HAP-1 (cell line): ENCODE measurements around the gene DPYSL4.

Source experiments
- DNase-seq, 2 experiments: peaks; one replicate each; pipeline ENCODE4 v3.0.0-alpha.2; 2016 to 2020; ENCODE audit warnings: low spot score in 2 of 2
- H3K27me3 ChIP-seq: fragments of 250-450 bp; sonication (Bioruptor Pico); 2 replicates; pipeline ENCODE4 v1.5.1; 2020; ENCODE audit warnings: low read depth, mild to moderate bottlenecking, moderate library complexity
- H3K36me3 ChIP-seq: fragments of 250-450 bp; sonication (Bioruptor Pico); replicated peaks from 2 replicates; pipeline ENCODE4 v1.5.1; 2020; ENCODE audit warnings: mild to moderate bottlenecking
- H3K4me1 ChIP-seq: fragments of 250-450 bp; sonication (Bioruptor Pico); 2 replicates; pipeline ENCODE4 v1.5.1; 2020; ENCODE audit warnings: mild to moderate bottlenecking
- H3K4me3 ChIP-seq: fragments of 250-450 bp; sonication (Bioruptor Pico); 2 replicates; pipeline ENCODE4 v1.5.1; 2020; ENCODE audit warnings: mild to moderate bottlenecking, moderate library complexity
- H3K9me3 ChIP-seq: fragments of 250-450 bp; sonication (Bioruptor Pico); 2 replicates; pipeline ENCODE4 v1.5.1; 2020; ENCODE audit warnings: mild to moderate bottlenecking, moderate library complexity
- in situ Hi-C: fragments of 300-500 bp; cut with MboI; formaldehyde crosslinking; loops from 3 replicates; pipeline ENCODE4 v1.14.3; 2020; ENCODE audit warnings: low sequenced_read_pairs, inconsistent platforms, mixed read lengths

Gene DPYSL4

GRCh38 chr10:132163826-132164515, 22.8 kb upstream of the DPYSL4 start:
- no peak for DNase-seq
- in situ Hi-C loops = no loop called here
- no peaks in the 10 kb centered on the region for H3K4me1 ChIP-seq
- H3K36me3 ChIP-seq = no peaks in the 10 kb centered on the region
- H3K4me3 ChIP-seq = no peak overlapping the region
- H3K9me3 ChIP-seq = no peaks in the 10 kb centered on the region
- no peaks in the 10 kb centered on the region for H3K27me3 ChIP-seq

- Histone ChIP-seq H3K4me1 (no peaks in the 10 kb centered on the region), H3K27me3 (no peaks in the 10 kb centered on the region), H3K36me3 (no peaks in the 10 kb centered on the region), H3K9me3 (no peaks in the 10 kb centered on the region), H3K4me3 (no peak overlapping the region)
- DNase-seq = no peak
- in situ Hi-C loops = no loop called here
These were observed 21.9 kb upstream of the DPYSL4 start for GRCh38 chr10:132164761-132165278.

GRCh38 chr10:132165416-132165980, 21.2 kb upstream of the DPYSL4 start:
- Histone ChIP-seq H3K36me3 (no peaks in the 10 kb centered on the region), H3K27me3 (no peaks in the 10 kb centered on the region), H3K9me3 (no peaks in the 10 kb centered on the region), H3K4me1 (no peaks in the 10 kb centered on the region), H3K4me3 (no peak overlapping the region)
- in situ Hi-C loops = no loop called here
- DNase-seq = no peak

DNA sequence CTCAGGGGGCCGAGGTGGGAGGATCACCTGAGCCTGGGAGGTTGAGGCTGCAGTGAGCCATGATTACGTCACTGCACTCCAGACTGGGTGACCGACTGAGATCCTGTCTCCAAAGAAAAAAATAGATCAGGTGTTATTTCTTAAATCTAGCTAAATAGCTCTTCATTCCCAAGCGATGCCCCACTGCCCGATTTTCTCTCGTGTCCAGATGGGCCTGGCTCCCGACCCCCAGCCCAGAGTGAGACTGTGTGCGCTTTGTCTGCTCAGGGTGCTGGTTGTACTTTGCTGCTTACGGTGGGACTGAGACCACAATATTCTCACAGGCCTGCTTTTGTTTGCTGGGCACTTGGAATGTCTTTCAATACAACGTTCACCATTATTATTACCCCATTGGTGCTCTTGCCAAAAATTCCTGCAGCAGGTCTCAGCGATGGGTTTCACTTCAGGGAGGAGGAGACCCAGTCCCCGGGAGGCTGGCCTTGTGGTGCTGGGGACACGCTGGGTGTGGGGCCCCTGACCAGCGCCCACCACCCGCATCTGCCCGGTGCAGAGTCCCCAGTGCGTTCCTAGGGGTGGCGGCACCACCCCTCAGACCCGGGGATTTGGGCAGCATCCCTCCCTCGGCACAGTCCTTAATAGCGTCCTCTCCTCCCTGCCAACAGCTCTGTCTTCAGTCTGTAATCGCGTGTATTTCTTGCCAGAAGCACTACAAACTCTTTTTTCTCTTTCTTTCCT, 20.4 kb upstream of the DPYSL4 start:
- DNase-seq = no peak
- H3K4me3 ChIP-seq = no peak overlapping the region
- in situ Hi-C loops = no loop called here
- no peaks in the 10 kb centered on the region for H3K4me1 ChIP-seq
- H3K9me3 ChIP-seq = no peaks in the 10 kb centered on the region
- no peaks in the 10 kb centered on the region for H3K36me3 ChIP-seq
- H3K27me3 ChIP-seq = no peaks in the 10 kb centered on the region

GRCh38 chr10:132167041-132167674, 19.6 kb upstream of the DPYSL4 start:
- in situ Hi-C loops = no loop called here
- no peak for DNase-seq
- Histone ChIP-seq H3K36me3 (no peaks in the 10 kb centered on the region), H3K9me3 (no peaks in the 10 kb centered on the region), H3K4me3 (no peak overlapping the region), H3K4me1 (no peaks in the 10 kb centered on the region), H3K27me3 (no peaks in the 10 kb centered on the region)

GRCh38 chr10:132167976-132168375, 18.8 kb upstream of the DPYSL4 start:
- in situ Hi-C loops = no loop called here

GRCh38 chr10:132168571-132169030, 18.1 kb upstream of the DPYSL4 start:
- Histone ChIP-seq H3K4me3 (no peak overlapping the region), H3K9me3 (no peaks in the 10 kb centered on the region), H3K4me1 (no peaks in the 10 kb centered on the region), H3K36me3 (no peaks in the 10 kb centered on the region), H3K27me3 (no peaks in the 10 kb centered on the region)
- in situ Hi-C loops = no loop called here
- no peak for DNase-seq

More at GRCh38 chr10:132167976-132168375, 18.8 kb upstream of the DPYSL4 start:
- Histone ChIP-seq H3K36me3 (no peaks in the 10 kb centered on the region), H3K27me3 (no peaks in the 10 kb centered on the region), H3K9me3 (no peaks in the 10 kb centered on the region), H3K4me1 (no peaks in the 10 kb centered on the region), H3K4me3 (no peak overlapping the region)
- DNase-seq = no peak

DNA sequence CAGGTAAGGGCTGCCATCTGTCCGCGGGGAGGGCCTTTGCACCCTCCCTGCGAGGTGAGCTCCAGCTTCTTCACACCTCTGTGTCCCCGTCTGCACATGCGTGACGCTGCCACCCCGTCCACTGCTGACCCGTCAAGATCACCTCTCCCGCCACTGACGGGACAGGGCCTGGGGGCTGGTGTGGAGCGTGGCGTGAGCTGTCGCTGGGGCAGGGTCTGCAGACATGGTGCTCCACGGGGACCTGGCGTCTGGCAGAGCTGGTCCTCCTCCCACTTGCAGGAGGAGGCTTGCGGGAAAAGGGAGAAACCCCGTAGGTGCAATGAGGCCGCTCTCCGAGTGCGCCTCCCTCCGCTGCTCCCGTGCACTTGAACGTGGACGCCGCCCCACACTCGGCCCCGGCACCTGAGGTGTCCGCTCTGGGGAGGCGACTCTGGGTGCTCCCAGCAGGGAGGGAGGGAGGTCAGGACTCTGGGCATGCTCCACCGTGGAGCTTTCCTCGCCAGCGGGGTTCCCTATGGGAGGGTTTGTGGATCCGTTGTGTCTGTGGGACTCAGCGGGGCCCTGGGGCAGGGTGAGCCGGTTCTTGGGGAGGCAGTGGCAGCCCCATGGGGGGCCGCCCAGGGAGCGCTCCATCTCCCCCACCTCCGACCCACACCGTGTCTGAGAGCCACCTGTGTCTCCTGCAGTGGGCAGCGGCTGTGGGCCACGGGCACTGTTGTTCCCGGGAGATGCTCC, 17.6 kb upstream of the DPYSL4 start:
- no peaks in the 10 kb centered on the region for H3K36me3 ChIP-seq
- DNase-seq = no peak
- H3K27me3 ChIP-seq = no peaks in the 10 kb centered on the region
- in situ Hi-C loops = no loop called here
- no peaks in the 10 kb centered on the region for H3K9me3 ChIP-seq
- H3K4me1 ChIP-seq = no peaks in the 10 kb centered on the region
- no peak overlapping the region for H3K4me3 ChIP-seq

DNA sequence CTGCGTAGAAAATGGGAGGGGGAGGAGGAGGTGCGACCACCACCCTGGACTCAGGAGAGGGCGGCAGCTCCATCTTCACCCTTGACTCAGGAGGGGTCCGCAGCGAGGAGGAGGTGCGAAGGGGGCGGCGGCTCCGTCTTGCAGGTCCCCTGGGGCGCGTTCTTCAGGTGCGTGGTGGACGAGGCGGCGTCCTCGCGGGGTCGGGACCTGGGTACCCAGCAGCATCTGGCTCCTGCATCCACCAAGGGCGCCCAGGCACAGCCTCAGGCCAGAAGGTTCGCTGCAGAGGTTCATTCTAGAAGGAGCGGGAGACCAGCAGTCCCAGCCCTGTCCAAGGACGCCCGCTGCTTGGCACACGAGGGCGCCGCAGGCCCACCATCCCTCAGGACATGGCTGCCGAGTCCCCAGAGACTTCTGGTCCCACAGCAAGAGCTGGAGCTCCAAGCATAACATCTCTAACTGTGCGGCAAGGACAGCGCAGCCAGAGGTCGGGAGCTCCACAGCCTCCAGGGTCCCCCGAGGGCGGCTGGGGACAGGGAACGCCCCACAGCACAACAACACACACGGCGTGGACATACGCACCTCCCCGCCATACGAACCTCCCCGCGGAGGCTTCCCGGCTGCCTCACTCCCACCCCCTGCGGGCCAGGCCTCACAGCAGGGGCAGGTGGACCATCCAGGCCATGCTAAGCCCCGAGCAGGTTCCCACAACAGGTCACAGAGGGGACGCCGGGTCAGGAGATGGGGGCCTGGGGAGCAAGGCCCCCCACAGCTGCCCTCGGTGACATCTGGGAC, 16.8 kb upstream of the DPYSL4 start:
- no peak for DNase-seq
- H3K9me3 ChIP-seq = no peaks in the 10 kb centered on the region
- no peaks in the 10 kb centered on the region for H3K4me1 ChIP-seq
- in situ Hi-C loops = no loop called here
- no peaks in the 10 kb centered on the region for H3K27me3 ChIP-seq
- H3K36me3 ChIP-seq = no peaks in the 10 kb centered on the region
- H3K4me3 ChIP-seq = no peak overlapping the region

GRCh38 chr10:132170561-132171361, 16.0 kb upstream of the DPYSL4 start:
- no peak for DNase-seq
- Histone ChIP-seq H3K36me3 (no peaks in the 10 kb centered on the region), H3K27me3 (no peaks in the 10 kb centered on the region), H3K9me3 (no peaks in the 10 kb centered on the region), H3K4me1 (no peaks in the 10 kb centered on the region), H3K4me3 (no peak overlapping the region)
- in situ Hi-C loops = no loop called here

DNA sequence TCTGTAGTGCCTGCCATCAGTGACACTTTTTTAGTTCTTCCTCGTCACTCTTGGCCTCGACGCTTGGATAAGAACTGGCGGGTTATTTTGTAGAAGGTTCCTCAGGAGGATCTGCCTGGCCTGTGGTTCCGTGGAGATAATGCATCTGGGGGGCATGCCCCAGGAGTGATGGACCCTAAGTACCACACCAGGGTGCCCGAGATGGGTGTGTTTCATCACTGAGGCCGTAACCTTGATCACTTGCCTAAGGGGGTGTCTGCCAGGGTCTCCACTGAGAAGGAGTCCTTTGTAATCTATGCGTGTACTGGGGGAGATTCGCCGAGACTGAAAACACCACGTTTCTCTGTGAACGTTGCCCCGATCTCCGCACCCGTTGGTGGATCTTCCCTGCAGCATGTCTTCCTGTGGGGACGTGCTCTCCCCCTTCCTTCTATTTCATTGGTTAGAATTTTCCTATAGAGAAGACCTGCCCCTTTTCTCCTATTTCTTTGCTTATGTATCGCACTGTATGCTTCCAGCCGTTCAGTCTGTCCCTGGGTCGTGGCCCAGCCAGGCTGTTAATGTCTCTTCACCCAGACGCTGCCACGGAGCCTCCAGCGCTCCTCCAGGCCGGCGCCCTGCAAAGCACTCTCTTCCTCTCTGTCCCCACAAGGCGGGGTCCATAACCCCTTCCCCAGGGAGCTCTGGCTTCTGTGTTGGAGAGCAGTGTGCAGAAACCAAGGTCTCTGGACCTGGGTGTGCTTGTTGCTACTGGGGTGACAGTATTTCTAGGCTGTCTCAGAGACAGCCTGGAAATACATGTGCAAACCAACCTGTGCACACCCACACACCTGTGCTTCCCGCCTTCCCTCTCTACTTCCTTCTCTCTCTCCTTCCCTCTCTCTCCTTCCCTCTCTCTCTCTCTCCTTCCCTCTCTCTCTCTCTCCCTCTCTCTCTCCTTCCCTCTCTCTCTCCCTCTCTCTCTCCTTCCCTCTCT, 14.4 kb upstream of the DPYSL4 start:
- Histone ChIP-seq H3K27me3 (no peaks in the 10 kb centered on the region), H3K4me3 (no peak overlapping the region), H3K4me1 (no peaks in the 10 kb centered on the region), H3K9me3 (no peaks in the 10 kb centered on the region), H3K36me3 (no peaks in the 10 kb centered on the region)
- no peak for DNase-seq
- in situ Hi-C loops = no loop called here
